Esophagus squamous epithelium (tissue), 4 donors: ENCODE measurements around the gene SCARF1.

Source experiments
- CTCF ChIP-seq, 6 experiments: fragments of 450-650 bp in 4 of 6; fragments of 200-600 bp in 2 of 6; sonication (generic) in 2 of 6; IDR thresholded peaks; one replicate each; pipeline ENCODE4 v1.5.1; 2016 to 2019; ENCODE audit warnings: antibody characterized with exemption in 6 of 6, mild to moderate bottlenecking in 4 of 6, moderate library complexity in 4 of 6
- POLR2A ChIP-seq, 4 donors: fragments of 450-650 bp; IDR thresholded peaks; one replicate each; pipeline ENCODE4 v1.6.1; 2017; ENCODE audit warnings: antibody characterized with exemption in 4 of 4, mild to moderate bottlenecking in 4 of 4, moderate library complexity in 3 of 4

- TF ChIP-seq CTCF (IDR thresholded peaks at IDR 0.05) = peak in 5 of 6 experiments; percentile 22 to 48 (median 37)
- TF ChIP-seq POLR2A (IDR thresholded peaks at IDR 0.05) = peak in 1 of 4 donors; percentile 65
Measured at GRCh38 chr17:1628856-1629503, 16.6 kb downstream of the SCARF1 start.
